ENCODE data around the gene LILRA6.

DNA sequence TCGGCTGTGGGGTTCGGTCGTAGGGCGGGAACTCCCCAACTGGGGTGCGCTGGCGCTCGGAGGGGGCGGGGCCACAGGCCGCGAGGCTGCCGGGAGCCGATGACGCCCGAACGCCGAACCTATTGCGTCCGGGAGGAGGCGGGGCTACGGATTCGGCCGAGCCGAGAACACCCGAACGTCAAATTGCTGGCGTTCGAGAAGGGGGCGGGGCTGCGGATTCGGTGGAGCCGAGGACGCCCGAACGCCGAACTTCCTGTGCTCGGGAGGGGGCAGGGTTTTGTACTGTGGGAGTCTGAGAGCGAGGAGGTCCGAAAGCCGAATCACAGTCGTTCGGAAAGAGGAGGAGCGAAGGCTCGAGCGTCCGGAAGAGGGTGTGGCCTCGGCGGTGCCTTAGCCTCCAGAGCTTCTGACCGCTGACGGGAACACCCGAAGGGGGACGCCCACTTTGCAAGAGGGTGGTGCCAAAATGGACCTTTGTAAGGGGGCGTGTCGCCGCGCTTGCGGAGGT lies 52.0 kb downstream of the LILRA6 start:
- TF ChIP-seq TAF1 (IDR thresholded peaks at IDR 0.05; ENCODE audit: borderline replicate concordance, low read depth, low read length) (no peak), POLR2A (IDR thresholded peaks at IDR 0.05; ENCODE audit: low read depth, low read length) (no peak)

All from GM12892 (cell line).